ENCODE data around the gene HNRNPH1.

The HNRNPH1 gene

GRCh38 chr5:179601871-179602625, 21.4 kb downstream of the HNRNPH1 start:
- DNase-seq, result no peak

GRCh38 chr5:179599973-179600372, 23.5 kb downstream of the HNRNPH1 start:
- DNase-seq, result no peak

- no peak for DNase-seq
Measured at GRCh38 chr5:179599566-179599965, 23.9 kb downstream of the HNRNPH1 start.

- DNase-seq, result no peak
Measured at GRCh38 chr5:179599100-179599499, 24.4 kb downstream of the HNRNPH1 start.

- DNase-seq, result peak; percentile 17
Measured at GRCh38 chr5:179596421-179596820, 27.1 kb downstream of the HNRNPH1 start.

GRCh38 chr5:179595916-179596315, 27.6 kb downstream of the HNRNPH1 start:
- no peak for DNase-seq

- no peak for DNase-seq
Measured at GRCh38 chr5:179588166-179588565, 35.3 kb downstream of the HNRNPH1 start.

- no peak for DNase-seq
Measured at GRCh38 chr5:179585941-179586401, 37.5 kb downstream of the HNRNPH1 start.

- no peak for DNase-seq
Measured at GRCh38 chr5:179577286-179577960, 46.0 kb downstream of the HNRNPH1 start.

- DNase-seq, result no peak
Measured at GRCh38 chr5:179572386-179572785, 51.1 kb downstream of the HNRNPH1 start.

- DNase-seq, result no peak
Measured at GRCh38 chr5:179568721-179569120, 54.8 kb downstream of the HNRNPH1 start.

GRCh38 chr5:179564526-179564925, 58.9 kb downstream of the HNRNPH1 start:
- DNase-seq, result no peak

All from NCI-H526 treated with DMSO at 0.1 percent for 48 hours (cell line).